Fibroblast of mammary gland (primary cell): ENCODE data around the gene NR6A1.

Experiments
- DNase-seq: peaks from one replicate; pipeline ENCODE4 v3.0.0-alpha.2; 2010; ENCODE audit warnings: low read depth
- H3K4me3 ChIP-seq: 2 replicates; pipeline ENCODE4 v1.5.1; 2011; ENCODE audit warnings: low read depth, mild to moderate bottlenecking, low read length, moderate library complexity; ENCODE audit not compliant: control insufficient read depth
- CTCF ChIP-seq: conservative IDR thresholded peaks from 2 replicates; pipeline ENCODE4 v1.5.1; 2011; ENCODE audit warnings: low read depth, low read length, inconsistent platforms; ENCODE audit not compliant: control insufficient read depth, insufficient read depth

The NR6A1 gene

DNA sequence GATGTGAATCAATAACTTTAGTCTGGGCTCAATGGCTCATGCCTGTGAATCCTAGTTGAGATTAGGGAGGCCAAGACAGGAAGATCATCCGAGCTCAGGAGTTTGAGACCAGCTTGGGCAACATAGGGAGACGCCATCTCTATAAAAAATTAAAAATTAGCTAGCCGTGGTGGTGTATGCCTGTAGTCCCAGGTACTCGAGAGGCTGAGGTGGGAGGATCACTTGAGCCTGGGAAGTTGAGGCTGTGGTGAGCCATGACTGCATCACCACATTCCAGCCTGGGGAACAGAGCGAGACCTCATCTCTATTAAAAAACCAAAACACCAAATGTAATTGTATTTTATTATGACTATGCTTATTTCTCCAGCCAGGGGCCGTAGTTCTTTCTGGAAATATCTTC lies 194.4 kb downstream of the NR6A1 start:
- no peak for TF ChIP-seq CTCF
- DNase-seq, result no peak

DNA sequence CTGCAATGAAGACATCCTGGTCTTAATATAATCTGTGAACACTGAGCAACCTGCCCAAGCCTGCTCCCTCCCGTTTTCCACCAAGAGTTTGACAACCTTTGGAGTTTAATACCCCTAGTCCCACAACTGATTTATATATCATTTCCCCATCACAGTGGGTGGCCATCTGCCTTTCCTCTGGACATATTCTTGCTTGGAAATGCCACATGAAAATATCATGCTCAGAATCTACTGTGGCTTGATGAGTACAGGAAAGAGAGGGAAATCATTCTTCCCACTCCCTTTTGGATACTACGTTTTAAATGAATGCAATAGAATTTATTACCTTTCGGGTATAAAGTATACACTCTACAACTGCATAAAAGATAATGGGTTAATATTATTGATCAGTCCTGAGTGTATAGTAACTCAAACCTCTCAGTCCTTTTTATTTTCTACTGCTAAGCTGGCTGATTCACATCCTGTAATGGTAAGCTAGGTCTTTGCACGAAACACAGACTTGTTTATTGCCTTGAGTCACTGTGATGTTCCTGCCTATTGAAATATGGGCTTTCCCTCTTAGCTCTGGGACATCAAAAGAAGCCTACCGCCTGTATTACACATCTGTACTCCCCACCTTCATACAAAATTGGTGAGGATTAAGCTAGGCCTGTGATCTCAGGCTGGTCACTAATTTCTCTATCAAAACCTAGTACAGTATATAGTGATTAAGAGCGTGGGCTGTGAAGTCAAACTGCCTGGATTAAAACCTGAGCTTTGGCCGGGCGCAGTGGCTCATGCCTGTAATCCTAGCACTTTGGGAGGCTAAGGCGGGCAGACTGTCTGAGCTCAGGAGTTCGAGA lies 196.4 kb downstream of the NR6A1 start:
- H3K4me3 ChIP-seq, result no peak overlapping the region
- TF ChIP-seq CTCF, result no peak
- peak; percentile 78 for DNase-seq

More for the DNA sequence above, 194.4 kb downstream of the NR6A1 start:
- no peak overlapping the region for H3K4me3 ChIP-seq

DNA sequence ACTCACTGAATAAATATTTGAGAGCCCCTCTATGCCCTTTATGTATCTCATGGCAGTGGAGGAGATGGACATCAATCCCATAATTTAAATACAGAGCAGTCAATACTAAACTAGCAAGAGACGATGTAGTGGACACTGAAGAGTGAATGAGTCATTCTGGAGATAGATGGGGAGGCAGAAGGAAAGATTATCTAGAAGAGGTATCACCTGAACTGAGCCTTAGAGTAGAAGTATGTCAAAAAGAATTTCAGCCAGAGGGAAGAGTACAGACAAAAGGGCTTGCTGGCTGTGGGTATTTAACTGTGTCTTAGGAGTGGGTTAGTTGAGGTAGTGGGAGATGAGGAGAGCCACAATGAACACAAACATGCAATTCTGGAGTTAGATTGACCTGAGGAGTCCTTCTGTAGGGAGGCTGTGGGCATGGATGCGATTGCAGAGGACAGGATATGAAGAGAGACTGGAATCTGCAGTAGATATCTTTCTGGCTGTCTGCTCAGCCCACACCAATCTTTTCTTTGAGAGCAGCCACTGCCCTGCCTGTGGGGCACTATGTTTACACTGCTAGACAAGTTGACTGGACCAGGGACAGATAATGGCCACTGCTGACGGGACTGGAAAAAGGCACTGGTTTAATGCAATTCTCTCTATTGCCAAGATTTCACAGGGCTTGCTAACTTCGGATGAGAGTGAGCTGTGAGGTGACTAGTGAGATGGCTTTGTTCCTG lies 200.0 kb downstream of the NR6A1 start:
- DNase-seq, result no peak
- no peak for TF ChIP-seq CTCF
- H3K4me3 ChIP-seq, result no peak overlapping the region

DNA sequence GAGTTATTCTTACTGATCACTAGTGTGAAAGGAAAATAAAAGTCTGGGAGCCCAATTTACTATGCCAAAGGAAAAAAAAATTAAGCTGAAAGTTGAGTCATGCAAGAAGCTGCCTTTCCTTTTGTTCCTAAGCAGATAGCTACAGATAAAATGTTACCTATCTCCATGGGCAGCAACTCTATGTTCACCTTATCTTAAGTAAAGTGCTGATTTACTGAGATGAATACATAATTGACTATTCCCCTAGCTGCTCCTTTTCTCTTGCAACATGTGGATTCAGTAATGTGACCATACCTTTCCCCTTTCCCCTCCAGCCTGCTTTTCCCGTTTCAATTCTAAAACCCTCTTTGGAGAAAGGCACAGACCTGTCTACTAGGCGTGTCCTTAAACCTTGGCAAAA lies 201.2 kb downstream of the NR6A1 start:
- TF ChIP-seq CTCF, result no peak
- no peak overlapping the region for H3K4me3 ChIP-seq
- DNase-seq, result no peak

DNA sequence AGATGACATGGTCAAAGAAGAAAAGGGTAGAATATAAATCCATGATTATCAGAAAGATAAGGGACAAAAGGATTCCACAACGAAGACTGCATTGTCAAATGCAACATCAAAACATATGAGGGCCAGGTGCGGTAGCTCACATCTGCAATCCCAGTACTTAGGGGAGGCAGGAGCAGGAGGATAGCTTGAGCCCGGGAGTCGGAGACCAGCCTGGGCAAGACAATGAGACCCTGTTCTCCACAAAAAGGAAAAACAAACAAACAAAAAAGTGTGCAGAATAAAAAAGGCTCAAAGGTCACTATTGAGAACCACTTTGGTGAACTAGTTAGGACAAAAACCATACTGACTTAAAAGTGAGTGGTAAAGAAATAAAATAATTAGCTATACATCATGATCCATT lies 203.7 kb downstream of the NR6A1 start:
- H3K4me3 ChIP-seq, result no peak overlapping the region
- no peak for TF ChIP-seq CTCF
- DNase-seq, result no peak

DNA sequence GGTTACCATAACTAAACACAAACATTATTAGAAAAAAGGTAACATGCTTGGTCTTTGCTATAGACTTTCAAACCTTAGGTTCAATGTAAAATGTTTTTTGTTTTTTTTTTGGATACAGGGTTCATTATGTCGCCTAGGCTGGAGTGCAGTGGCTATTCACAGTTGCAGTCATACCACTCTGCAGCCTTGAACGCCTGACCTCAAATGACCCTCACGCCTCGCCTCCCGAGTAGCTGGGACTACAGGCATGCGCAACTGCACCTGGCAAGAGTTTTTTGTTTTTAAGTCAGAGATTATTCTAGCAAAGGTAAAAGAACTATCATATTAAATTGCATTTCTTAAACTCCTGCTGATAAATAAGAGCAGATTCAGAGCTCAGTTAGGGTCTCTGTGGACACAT lies 208.8 kb downstream of the NR6A1 start:
- no peak for DNase-seq
- no peak overlapping the region for H3K4me3 ChIP-seq
- TF ChIP-seq CTCF, result no peak
